Measurements from ENCODE around the gene SRD5A1.
A peak's percentile ranks its signal among the peaks of the same experiment; 100 is the strongest.

Gene SRD5A1

DNA sequence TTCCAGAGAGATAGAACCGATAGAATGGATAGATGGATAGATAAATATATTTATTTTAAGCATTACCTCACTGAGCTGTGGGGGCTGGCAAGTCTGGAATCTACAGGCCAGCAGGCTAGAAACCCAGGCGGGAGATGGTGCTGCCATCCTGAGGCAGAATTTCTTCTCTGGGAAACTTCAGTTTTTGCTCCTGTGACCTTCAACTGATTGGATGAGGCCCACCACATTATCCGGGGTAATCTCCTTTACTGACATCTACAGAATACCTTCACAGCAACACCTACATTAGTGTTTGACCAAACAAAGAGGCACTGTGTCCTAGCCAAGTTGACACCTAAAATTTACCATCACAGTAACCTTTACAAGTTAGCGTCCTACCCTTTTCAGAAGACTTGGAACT lies 50.8 kb downstream of the SRD5A1 start:
- no peaks in the 10 kb centered on the region for H3K9me3 ChIP-seq (ENCODE audit: low read length)
- no peak overlapping the region for H2AFZ ChIP-seq (ENCODE audit: low read depth, low read length)
- H3K4me3 ChIP-seq (ENCODE audit: low read length), result no peak overlapping the region
- no peaks in the 10 kb centered on the region for H3K36me3 ChIP-seq (ENCODE audit: insufficient read depth, low read length)
- H3K4me1 ChIP-seq (ENCODE audit: insufficient read depth, low read length), result peaks cover 2% of the 10 kb centered on the region
- H3K27me3 ChIP-seq (ENCODE audit: insufficient read depth, low read length), result peaks cover 3% of the 10 kb centered on the region

DNA sequence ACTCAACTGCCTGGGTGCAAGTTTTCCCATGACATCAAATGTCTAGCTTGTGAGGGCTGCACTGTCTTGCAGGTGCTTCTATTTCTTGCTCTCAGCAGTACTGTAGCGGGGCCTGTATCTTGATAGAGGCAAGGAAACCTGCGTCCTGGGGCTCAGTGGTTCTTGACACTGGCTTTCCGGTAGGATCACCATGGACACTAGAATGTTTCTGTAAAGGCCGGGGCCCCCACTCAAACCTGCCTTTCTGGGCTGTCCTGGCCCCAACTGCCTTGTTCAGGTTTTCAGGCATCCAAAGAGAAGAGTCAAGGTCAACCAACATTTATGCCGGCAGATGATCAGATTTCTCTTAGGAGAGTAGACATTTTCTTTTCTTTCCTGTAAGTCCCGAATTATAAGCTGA lies 53.3 kb downstream of the SRD5A1 start:
- peak overlapping the region; percentile 57 for H3K4me3 ChIP-seq (ENCODE audit: low read length)
- H2AFZ ChIP-seq (ENCODE audit: low read depth, low read length), result peak overlapping the region; percentile 79

DNA sequence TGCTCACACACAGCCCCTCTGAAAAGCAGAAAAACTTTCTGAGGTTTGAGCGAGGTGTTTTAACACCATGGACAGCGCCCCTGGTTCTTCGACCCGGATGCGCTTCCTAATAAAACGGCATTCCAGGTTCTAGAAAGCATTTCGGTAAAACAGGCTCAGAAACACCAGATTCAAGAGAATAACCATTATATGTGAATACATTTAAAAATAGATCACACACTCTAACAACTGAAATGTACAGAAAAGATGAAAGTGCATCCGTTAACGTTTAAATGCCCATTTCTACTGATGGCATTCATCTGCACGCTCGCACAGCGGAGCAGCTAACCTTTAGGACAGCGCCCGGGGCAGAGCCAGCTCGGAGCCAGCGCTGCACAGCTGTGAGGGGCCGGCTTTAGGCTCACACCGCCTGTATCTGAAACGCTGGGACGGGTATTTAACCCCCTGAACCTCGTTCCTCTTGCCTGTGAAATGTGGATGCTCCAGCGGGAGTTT lies 53.7 kb downstream of the SRD5A1 start:
- Histone ChIP-seq H3K4me1 (ENCODE audit: insufficient read depth, low read length) (peaks cover 2% of the 10 kb centered on the region), H3K4me3 (ENCODE audit: low read length) (peak overlapping the region; percentile 57), H3K36me3 (ENCODE audit: insufficient read depth, low read length) (no peaks in the 10 kb centered on the region), H3K27me3 (ENCODE audit: insufficient read depth, low read length) (peaks cover 3% of the 10 kb centered on the region), H3K9me3 (ENCODE audit: low read length) (no peaks in the 10 kb centered on the region), H2AFZ (ENCODE audit: low read depth, low read length) (peak overlapping the region; percentile 79)

More for the DNA sequence above, 53.3 kb downstream of the SRD5A1 start:
- peaks cover 2% of the 10 kb centered on the region for H3K4me1 ChIP-seq (ENCODE audit: insufficient read depth, low read length)
- peaks cover 3% of the 10 kb centered on the region for H3K27me3 ChIP-seq (ENCODE audit: insufficient read depth, low read length)
- no peaks in the 10 kb centered on the region for H3K9me3 ChIP-seq (ENCODE audit: low read length)
- H3K36me3 ChIP-seq (ENCODE audit: insufficient read depth, low read length), result no peaks in the 10 kb centered on the region

DNA sequence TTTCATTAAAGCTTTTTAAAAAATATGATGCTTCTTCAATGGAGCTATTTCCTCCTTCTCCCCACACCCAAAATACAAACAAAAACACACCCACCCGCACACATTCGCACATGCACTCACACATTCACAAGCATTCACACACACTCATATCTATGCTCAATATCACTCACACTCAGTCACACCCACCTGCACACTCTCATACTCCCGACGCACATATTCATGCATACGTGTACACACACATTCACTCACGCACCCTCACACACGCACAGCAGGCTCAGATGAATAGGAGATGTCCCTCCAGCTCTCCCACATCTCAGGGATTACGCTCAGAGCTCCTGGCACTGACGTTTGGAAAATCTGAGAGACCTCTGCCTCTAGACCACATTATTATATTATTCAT lies 54.3 kb downstream of the SRD5A1 start:
- no peaks in the 10 kb centered on the region for H3K36me3 ChIP-seq (ENCODE audit: insufficient read depth, low read length)
- H2AFZ ChIP-seq (ENCODE audit: low read depth, low read length), result peak overlapping the region; percentile 79
- H3K4me3 ChIP-seq (ENCODE audit: low read length), result peak overlapping the region; percentile 57
- no peaks in the 10 kb centered on the region for H3K9me3 ChIP-seq (ENCODE audit: low read length)
- peaks cover 3% of the 10 kb centered on the region for H3K27me3 ChIP-seq (ENCODE audit: insufficient read depth, low read length)
- peaks cover 2% of the 10 kb centered on the region for H3K4me1 ChIP-seq (ENCODE audit: insufficient read depth, low read length)

DNA sequence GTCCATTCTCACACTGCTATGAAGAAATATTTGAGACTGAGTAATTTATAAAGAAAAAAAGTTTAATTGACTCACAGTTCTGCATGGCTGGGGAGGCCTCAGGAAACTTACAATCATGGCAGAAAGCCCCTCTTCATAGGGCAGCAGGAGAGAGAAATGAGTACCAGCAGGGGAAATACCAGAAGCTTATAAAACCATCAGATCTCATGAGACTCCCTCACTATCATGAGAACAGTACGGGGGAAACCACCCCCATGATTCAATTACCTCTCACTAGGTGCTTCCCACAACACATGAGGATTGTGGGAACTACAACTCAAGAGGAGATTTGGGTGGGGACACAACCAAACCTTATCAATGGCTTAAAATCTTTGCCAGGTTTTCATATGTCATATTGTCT lies 59.7 kb downstream of the SRD5A1 start:
- Histone ChIP-seq H3K4me3 (ENCODE audit: low read length) (no peak overlapping the region), H2AFZ (ENCODE audit: low read depth, low read length) (no peak overlapping the region), H3K4me1 (ENCODE audit: insufficient read depth, low read length) (no peaks in the 10 kb centered on the region), H3K27me3 (ENCODE audit: insufficient read depth, low read length) (peaks cover 3% of the 10 kb centered on the region), H3K9me3 (ENCODE audit: low read length) (no peaks in the 10 kb centered on the region), H3K36me3 (ENCODE audit: insufficient read depth, low read length) (no peaks in the 10 kb centered on the region)

DNA sequence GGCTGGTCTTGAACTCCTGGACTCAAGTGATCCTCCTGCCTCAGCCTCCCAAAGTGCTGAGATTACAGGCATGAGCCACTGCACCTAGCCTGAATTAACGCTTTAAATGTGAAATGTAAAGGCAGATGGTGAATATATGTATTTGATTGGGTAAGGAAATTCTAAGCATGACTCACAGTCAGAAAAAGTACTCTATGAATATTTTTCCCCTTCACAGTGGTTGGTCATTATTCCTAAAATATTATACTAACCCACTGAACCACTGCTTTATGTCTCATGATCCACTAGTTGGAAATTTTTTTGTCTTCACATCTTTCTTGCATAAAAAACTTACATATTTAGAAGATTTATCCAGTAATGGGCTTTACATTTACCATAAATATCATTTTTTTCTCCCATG lies 65.5 kb downstream of the SRD5A1 start:
- peaks cover 5% of the 10 kb centered on the region for H3K27me3 ChIP-seq (ENCODE audit: insufficient read depth, low read length)
- H3K9me3 ChIP-seq (ENCODE audit: low read length), result no peaks in the 10 kb centered on the region
- H3K4me1 ChIP-seq (ENCODE audit: insufficient read depth, low read length), result peaks cover 22% of the 10 kb centered on the region

DNA sequence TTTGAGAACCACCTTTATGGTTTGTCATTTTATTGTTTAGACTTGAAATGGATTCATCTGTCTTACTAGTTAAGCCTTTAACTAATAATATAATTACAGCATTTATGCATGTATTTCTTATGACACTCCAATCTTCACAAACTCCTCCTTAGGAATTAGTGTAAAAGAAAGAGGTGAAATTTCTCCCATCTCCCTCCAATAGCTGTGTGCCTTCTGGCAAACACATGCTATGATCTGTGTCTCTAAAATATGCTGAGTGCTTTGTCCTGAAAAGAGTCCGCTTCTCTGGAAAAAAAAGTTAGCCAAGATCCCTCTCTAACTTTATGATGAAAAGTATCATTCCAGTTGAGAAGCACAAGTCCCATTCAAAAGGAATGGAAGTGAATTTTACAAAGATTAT lies 66.1 kb downstream of the SRD5A1 start:
- peaks cover 5% of the 10 kb centered on the region for H3K27me3 ChIP-seq (ENCODE audit: insufficient read depth, low read length)
- H2AFZ ChIP-seq (ENCODE audit: low read depth, low read length), result no peak overlapping the region
- no peaks in the 10 kb centered on the region for H3K36me3 ChIP-seq (ENCODE audit: insufficient read depth, low read length)
- H3K4me1 ChIP-seq (ENCODE audit: insufficient read depth, low read length), result peaks cover 22% of the 10 kb centered on the region
- no peaks in the 10 kb centered on the region for H3K9me3 ChIP-seq (ENCODE audit: low read length)
- H3K4me3 ChIP-seq (ENCODE audit: low read length), result no peak overlapping the region

More for the DNA sequence above, 65.5 kb downstream of the SRD5A1 start:
- Histone ChIP-seq H3K4me3 (ENCODE audit: low read length) (no peak overlapping the region), H2AFZ (ENCODE audit: low read depth, low read length) (no peak overlapping the region), H3K36me3 (ENCODE audit: insufficient read depth, low read length) (no peaks in the 10 kb centered on the region)

DNA sequence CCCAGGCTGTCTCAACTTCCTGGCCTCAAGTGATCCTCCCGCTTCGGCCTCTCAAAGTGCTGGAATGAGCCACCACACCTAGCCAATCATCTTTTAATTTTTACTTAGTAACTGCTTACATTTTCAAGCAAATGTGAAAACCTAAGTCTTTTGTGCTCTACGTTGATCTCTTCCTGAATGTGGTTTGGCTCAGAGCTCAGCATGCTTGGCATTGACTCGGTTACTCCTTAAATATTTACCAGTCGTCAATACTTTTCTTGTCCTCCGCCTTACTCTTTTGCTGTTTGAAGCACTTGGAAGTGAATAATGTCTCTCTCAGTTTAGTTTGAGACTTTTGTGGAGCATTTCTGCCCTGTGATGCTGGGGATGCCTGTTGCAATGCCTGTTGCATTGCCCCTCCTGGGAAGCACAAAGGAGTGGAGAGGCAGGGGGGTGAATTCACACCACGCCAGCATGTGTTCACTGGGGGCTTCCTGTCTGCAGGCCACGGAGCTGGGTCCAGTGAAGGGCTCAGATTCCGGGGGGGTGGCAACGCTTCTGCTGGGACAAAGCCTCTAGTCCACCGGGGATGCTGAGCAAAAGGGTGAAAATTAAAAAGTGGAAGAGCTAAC lies 66.9 kb downstream of the SRD5A1 start:
- Histone ChIP-seq H2AFZ (ENCODE audit: low read depth, low read length) (no peak overlapping the region), H3K9me3 (ENCODE audit: low read length) (no peaks in the 10 kb centered on the region), H3K4me1 (ENCODE audit: insufficient read depth, low read length) (peaks cover 22% of the 10 kb centered on the region), H3K36me3 (ENCODE audit: insufficient read depth, low read length) (no peaks in the 10 kb centered on the region), H3K27me3 (ENCODE audit: insufficient read depth, low read length) (peaks cover 5% of the 10 kb centered on the region), H3K4me3 (ENCODE audit: low read length) (no peak overlapping the region)

DNA sequence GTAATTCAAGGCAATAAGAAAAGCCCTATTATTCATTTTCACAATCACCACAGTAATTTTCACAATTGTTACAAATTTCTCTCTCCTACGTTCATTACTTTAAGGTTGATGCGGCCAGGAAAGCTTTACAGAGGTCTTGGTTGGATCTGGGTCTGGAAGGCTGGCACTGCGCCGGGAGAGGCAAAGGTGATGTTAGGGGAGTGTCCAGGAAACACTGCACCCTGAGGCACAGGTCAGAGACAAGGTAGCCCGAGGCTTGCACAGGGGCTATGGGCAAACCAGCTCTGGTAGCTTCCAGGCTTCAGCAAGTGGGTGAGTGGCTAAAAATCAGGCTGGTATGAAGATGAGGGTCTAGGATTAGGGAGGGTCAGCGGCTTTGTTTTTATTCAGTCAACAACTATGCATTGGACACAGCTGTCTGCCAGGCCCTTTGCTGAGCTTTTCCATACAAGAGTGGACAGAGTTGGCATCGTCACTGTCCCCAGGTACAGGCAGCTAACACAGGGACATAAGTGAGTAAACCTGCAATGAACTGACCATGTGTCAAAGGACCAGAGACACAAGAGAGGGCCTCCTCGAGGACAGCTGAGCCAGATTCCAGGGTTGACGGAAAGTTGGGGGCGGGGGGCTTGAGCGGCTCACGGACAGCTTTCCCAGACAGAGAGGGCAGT lies 67.6 kb downstream of the SRD5A1 start:
- H3K9me3 ChIP-seq (ENCODE audit: low read length), result no peaks in the 10 kb centered on the region
- H3K4me1 ChIP-seq (ENCODE audit: insufficient read depth, low read length), result peaks cover 22% of the 10 kb centered on the region
- H3K27me3 ChIP-seq (ENCODE audit: insufficient read depth, low read length), result peaks cover 6% of the 10 kb centered on the region
- no peak overlapping the region for H2AFZ ChIP-seq (ENCODE audit: low read depth, low read length)
- H3K4me3 ChIP-seq (ENCODE audit: low read length), result no peak overlapping the region
- H3K36me3 ChIP-seq (ENCODE audit: insufficient read depth, low read length), result no peaks in the 10 kb centered on the region

DNA sequence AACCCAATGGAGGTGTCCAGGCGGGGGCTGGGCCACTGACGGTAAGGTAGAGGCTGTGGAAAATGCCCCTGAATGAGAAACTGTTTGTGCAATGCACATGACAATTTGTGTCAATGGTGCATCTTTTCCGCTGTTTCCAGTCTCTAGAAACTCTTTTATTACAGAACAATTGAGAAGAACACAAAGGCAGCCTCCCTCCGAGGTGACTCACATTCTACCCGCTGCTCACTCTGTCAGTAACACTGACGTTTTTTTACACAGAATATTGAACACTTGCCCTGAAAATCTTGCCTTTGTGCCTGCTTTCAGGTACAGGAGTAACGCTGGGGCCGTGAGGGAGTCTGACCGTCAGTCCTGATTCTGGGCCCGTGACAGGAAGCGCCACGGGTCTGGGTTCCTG lies 68.3 kb downstream of the SRD5A1 start:
- H3K36me3 ChIP-seq (ENCODE audit: insufficient read depth, low read length), result no peaks in the 10 kb centered on the region
- H2AFZ ChIP-seq (ENCODE audit: low read depth, low read length), result no peak overlapping the region
- peaks cover 22% of the 10 kb centered on the region for H3K4me1 ChIP-seq (ENCODE audit: insufficient read depth, low read length)
- H3K4me3 ChIP-seq (ENCODE audit: low read length), result no peak overlapping the region
- no peaks in the 10 kb centered on the region for H3K9me3 ChIP-seq (ENCODE audit: low read length)
- H3K27me3 ChIP-seq (ENCODE audit: insufficient read depth, low read length), result peaks cover 8% of the 10 kb centered on the region

DNA sequence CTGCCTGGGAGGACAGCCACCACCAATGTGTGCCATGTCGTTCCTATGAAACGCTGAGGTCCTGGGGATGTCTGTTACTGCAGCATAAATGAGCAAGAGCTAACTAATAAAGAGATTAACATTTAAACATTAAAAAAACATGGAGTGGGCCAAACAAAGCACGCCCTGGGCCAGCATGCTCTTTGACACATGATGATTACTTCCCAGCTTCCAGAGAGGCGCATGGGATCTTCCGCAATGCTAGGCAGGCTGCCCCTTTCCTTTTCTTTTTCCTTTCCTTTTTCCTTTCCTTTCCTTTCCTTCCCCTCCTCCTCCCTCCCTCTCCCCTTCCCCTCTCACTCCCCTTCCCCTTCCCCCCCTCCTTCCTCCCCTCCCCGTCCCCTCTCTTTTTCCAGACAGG lies 69.4 kb downstream of the SRD5A1 start:
- peaks cover 11% of the 10 kb centered on the region for H3K27me3 ChIP-seq (ENCODE audit: insufficient read depth, low read length)
- no peaks in the 10 kb centered on the region for H3K9me3 ChIP-seq (ENCODE audit: low read length)
- H3K4me3 ChIP-seq (ENCODE audit: low read length), result no peak overlapping the region
- no peak overlapping the region for H2AFZ ChIP-seq (ENCODE audit: low read depth, low read length)
- H3K4me1 ChIP-seq (ENCODE audit: insufficient read depth, low read length), result peaks cover 22% of the 10 kb centered on the region
- no peaks in the 10 kb centered on the region for H3K36me3 ChIP-seq (ENCODE audit: insufficient read depth, low read length)

DNA sequence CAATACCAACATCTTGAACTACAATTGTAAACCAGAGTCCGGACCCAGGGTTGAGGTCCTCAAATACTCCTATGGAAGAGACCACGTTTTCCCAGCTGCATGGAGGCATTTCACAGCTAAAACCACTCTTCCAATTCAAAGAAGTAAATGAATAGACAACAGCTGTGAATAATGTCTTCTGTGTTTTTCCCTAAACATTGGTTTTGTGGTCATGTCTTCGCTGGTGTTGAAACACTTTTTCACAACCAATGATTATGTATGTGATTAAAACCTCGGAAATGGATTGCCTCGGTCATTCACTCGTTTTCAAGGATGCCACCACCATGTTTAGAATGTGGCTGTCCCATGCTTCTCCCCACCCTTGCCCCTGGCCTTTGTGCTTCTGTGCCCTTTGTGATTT lies 70.6 kb downstream of the SRD5A1 start:
- no peak overlapping the region for H2AFZ ChIP-seq (ENCODE audit: low read depth, low read length)
- no peaks in the 10 kb centered on the region for H3K9me3 ChIP-seq (ENCODE audit: low read length)
- no peak overlapping the region for H3K4me3 ChIP-seq (ENCODE audit: low read length)
- H3K4me1 ChIP-seq (ENCODE audit: insufficient read depth, low read length), result peaks cover 25% of the 10 kb centered on the region
- no peaks in the 10 kb centered on the region for H3K36me3 ChIP-seq (ENCODE audit: insufficient read depth, low read length)
- H3K27me3 ChIP-seq (ENCODE audit: insufficient read depth, low read length), result peaks cover 11% of the 10 kb centered on the region

DNA sequence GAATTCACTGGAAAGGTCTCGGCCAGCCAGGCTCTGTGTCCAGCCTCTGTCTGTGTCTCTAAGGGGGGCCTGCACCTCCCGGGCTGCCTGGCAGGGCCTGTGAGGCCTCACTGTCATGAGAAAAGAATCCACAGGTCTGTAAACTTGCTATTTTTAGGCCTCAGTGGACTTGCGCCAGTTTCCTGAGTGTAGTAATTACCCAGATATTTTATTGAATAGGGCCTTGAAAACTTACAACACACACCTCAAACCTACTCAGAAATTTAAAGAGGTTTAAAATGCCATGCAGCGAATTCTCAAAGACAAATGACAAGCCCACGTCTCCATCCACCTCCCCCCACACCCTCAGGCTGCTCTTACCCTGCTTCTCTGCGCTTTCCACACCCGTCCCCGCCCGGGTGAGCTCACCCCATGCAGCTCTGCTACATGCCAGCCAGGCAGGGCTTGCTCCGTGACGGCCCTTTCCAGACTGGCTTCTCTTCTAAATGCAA lies 71.2 kb downstream of the SRD5A1 start:
- Histone ChIP-seq H3K4me3 (ENCODE audit: low read length) (no peak overlapping the region), H3K27me3 (ENCODE audit: insufficient read depth, low read length) (peaks cover 11% of the 10 kb centered on the region), H3K4me1 (ENCODE audit: insufficient read depth, low read length) (peaks cover 27% of the 10 kb centered on the region), H2AFZ (ENCODE audit: low read depth, low read length) (no peak overlapping the region), H3K9me3 (ENCODE audit: low read length) (no peaks in the 10 kb centered on the region), H3K36me3 (ENCODE audit: insufficient read depth, low read length) (no peaks in the 10 kb centered on the region)

All from neuron (in vitro differentiated cells).